GM19452 (cell line): Measurements from ENCODE around the gene ZNF813.
A peak's percentile ranks its signal among the peaks of the same experiment; 100 is the strongest.
"Not testable (repeated sequence)": the region's sequence is repeated elsewhere in the genome, so short reads cannot be mapped to it uniquely, and the experiment has no call there.

Source experiments
- ATAC-seq: cut with Tn5 transposase; IDR thresholded peaks from one replicate; pipeline ENCODE4 v1.9.1; 2021; ENCODE audit not compliant: unreplicated experiment

ZNF813 gene

GRCh38 chr19:53467485-53468262 lies at the start of gene ZNF813:
ZNF813 (plus strand) TSS chr19:53467733; CDS start chr19:53483823, 16,090 bp downstream.
- ATAC-seq = peak; percentile 95

- ATAC-seq = not testable (repeated sequence)
Observed at GRCh38 chr19:53420520-53421315, 46.8 kb upstream of the ZNF813 start.

GRCh38 chr19:53422551-53422950 lies 45.0 kb upstream of the ZNF813 start:
- ATAC-seq = no peak

- not testable (repeated sequence) for ATAC-seq
Observed at GRCh38 chr19:53423074-53423473, 44.5 kb upstream of the ZNF813 start.

- not testable (repeated sequence) for ATAC-seq
Observed at GRCh38 chr19:53423680-53424079, 43.9 kb upstream of the ZNF813 start.

- no peak for ATAC-seq
Observed at GRCh38 chr19:53424968-53425597, 42.5 kb upstream of the ZNF813 start.

GRCh38 chr19:53431399-53432087 lies 36.0 kb upstream of the ZNF813 start, which contains the start of gene ZNF761:
ZNF761 (plus strand) TSS chr19:53431984; CDS start chr19:53447269, 15,285 bp downstream.
- peak; percentile 95 for ATAC-seq

- peak; percentile 18 for ATAC-seq
Observed at GRCh38 chr19:53432088-53432661, 35.4 kb upstream of the ZNF813 start.

GRCh38 chr19:53443809-53444208 lies 23.7 kb upstream of the ZNF813 start:
- ATAC-seq = not testable (repeated sequence)

- not testable (repeated sequence) for ATAC-seq
Observed at GRCh38 chr19:53447196-53447595, 20.3 kb upstream of the ZNF813 start.

- no peak for ATAC-seq
Observed at GRCh38 chr19:53455828-53456227, 11.7 kb upstream of the ZNF813 start.

GRCh38 chr19:53460131-53460721 lies 7.3 kb upstream of the ZNF813 start:
- not testable (repeated sequence) for ATAC-seq

GRCh38 chr19:53461866-53462265 lies 5.7 kb upstream of the ZNF813 start:
- ATAC-seq = no peak

GRCh38 chr19:53462861-53463260 lies 4.7 kb upstream of the ZNF813 start:
- no peak for ATAC-seq

GRCh38 chr19:53463263-53463662 lies 4.3 kb upstream of the ZNF813 start:
- no peak for ATAC-seq

GRCh38 chr19:53466726-53467484 lies 628 bp upstream of the ZNF813 start:
- ATAC-seq = peak; percentile 28

GRCh38 chr19:53468628-53469027 lies 1.1 kb downstream of the ZNF813 start:
- ATAC-seq = not testable (repeated sequence)

GRCh38 chr19:53471916-53472315 lies 4.4 kb downstream of the ZNF813 start:
- no peak for ATAC-seq

- ATAC-seq = not testable (repeated sequence)
Observed at GRCh38 chr19:53474832-53475231, 7.3 kb downstream of the ZNF813 start.
